K562 (cell line): Measurements from ENCODE around the gene WLS. TPM values are rescaled to one million over a fixed set of nuclear protein-coding genes. Genes with fewer than 3 reads are reported as not detected.

ENCODE experiments used
- ATAC-seq: fragments of 200-7000 bp; cut with Tn5 transposase; 3 replicates; pipeline ENCODE4 v1.9.1; 2020; ENCODE audit warnings: moderate library complexity
- BruUV-seq: library from RNA; stranded (reverse); fragments of 400-500 nt; replicated peaks from 2 replicates; lab custom pipeline; 2021; lab: Mats Ljungman, UMichigan
- CTCF ChIA-PET: fragments of 300-600 bp; formaldehyde crosslinking; extraction: SDS; loops from one replicate; lab custom pipeline; 2021; ENCODE audit warnings: low intra/inter-chr PET ratio; lab: Yijun Ruan, JAX
- POLR2A ChIA-PET: fragments of 300-600, 350-650 bp; sonication (Branson Sonifier 250); formaldehyde crosslinking; extraction: SDS; loops from one replicate; lab custom pipeline; 2021; ENCODE audit warnings: antibody characterized with exemption, inconsistent platforms; lab: Yijun Ruan, JAX
- DNase-seq, 4 experiments: peaks; one replicate each; pipeline versions ENCODE4 v3.0.0 to v3.0.0-alpha.2; 2011 to 2018; ENCODE audit warnings: low spot score in 3 of 4, mixed read lengths in 3 of 4; ENCODE audit errors: extremely low read depth in 1 of 4
- FAIRE-seq: peaks from 2 replicates; lab custom pipeline; 2011; peaks lifted over from hg19 to GRCh38; lab: Jason Lieb, UNC
- H2AFZ ChIP-seq: 2 replicates; pipeline ENCODE4 v1.6.0; 2011; ENCODE audit warnings: low read depth, low read length, control low read depth, inconsistent platforms
- H3K27ac ChIP-seq: fragments of 200-600 bp; 3 replicates; pipeline ENCODE4 v1.8.0; 2011; ENCODE audit warnings: low read depth, mild to moderate bottlenecking, control low read depth, inconsistent platforms, low read length, moderate library complexity, mixed read lengths; ENCODE audit errors: extremely low read depth
- H3K27me3 ChIP-seq, 2 experiments: fragments of 300-600 bp in 1 of 2; 2 replicates in 1 of 2; 3 replicates in 1 of 2; pipeline versions ENCODE4 v1.6.0 to v1.8.0; 2011; ENCODE audit warnings: inconsistent platforms in 2 of 2, low read length in 2 of 2, mild to moderate bottlenecking in 1 of 2, mixed read lengths in 1 of 2, moderate library complexity in 1 of 2; ENCODE audit not compliant: control insufficient read depth in 2 of 2, insufficient read depth in 2 of 2
- H3K36me3 ChIP-seq: fragments of 300-600 bp; 3 replicates; pipeline ENCODE4 v1.8.0; 2011; ENCODE audit warnings: mild to moderate bottlenecking, low read length, inconsistent platforms; ENCODE audit not compliant: control insufficient read depth, insufficient read depth
- H3K4me1 ChIP-seq, 2 experiments: fragments of 200-600 bp in 1 of 2; replicated peaks in 1 of 2; 2 replicates in 1 of 2; 3 replicates in 1 of 2; pipeline versions ENCODE4 v1.5.1 to v1.8.0; 2011; ENCODE audit warnings: inconsistent platforms in 2 of 2, low read length in 2 of 2, mild to moderate bottlenecking in 1 of 2, mixed read lengths in 1 of 2, moderate library complexity in 1 of 2; ENCODE audit not compliant: control insufficient read depth in 2 of 2, insufficient read depth in 2 of 2
- H3K4me2 ChIP-seq: 2 replicates; pipeline ENCODE4 v1.6.1; 2011; ENCODE audit warnings: low read length, control low read depth, inconsistent platforms, mixed read lengths; ENCODE audit not compliant: insufficient read depth
- H3K4me3 ChIP-seq: fragments of 200-600 bp; sonication (generic), shearing (Covaris generic); 2 replicates; pipeline ENCODE4 v1.5.1; 2016; ENCODE audit warnings: control low read depth, inconsistent platforms
- H3K79me2 ChIP-seq: fragments of 200-600 bp; 3 replicates; pipeline ENCODE4 v1.8.0; 2011; ENCODE audit warnings: low read length, inconsistent platforms; ENCODE audit not compliant: control insufficient read depth, insufficient read depth
- H3K9ac ChIP-seq, 2 experiments: 2 replicates each; pipeline versions ENCODE4 v1.6.0 to v1.6.1; 2011; ENCODE audit warnings: low read depth in 2 of 2, low read length in 2 of 2, control low read depth in 1 of 2, inconsistent platforms in 1 of 2, mild to moderate bottlenecking in 1 of 2, mixed read lengths in 1 of 2; ENCODE audit not compliant: insufficient read depth in 1 of 2
- H3K9me1 ChIP-seq: one replicate; pipeline ENCODE4 v1.6.0; 2011; ENCODE audit warnings: inconsistent platforms, mild to moderate bottlenecking, low read length, moderate library complexity; ENCODE audit not compliant: control insufficient read depth, insufficient read depth
- H3K9me3 ChIP-seq: replicated peaks from 2 replicates; pipeline ENCODE4 v1.5.1; 2011; ENCODE audit warnings: low read depth, low read length, inconsistent platforms; ENCODE audit not compliant: control insufficient read depth, insufficient read depth
- H4K20me1 ChIP-seq: replicated peaks from 2 replicates; pipeline ENCODE4 v1.6.1; 2011; ENCODE audit warnings: low read length, inconsistent platforms, mixed read lengths; ENCODE audit not compliant: control insufficient read depth, insufficient read depth
- CUX1 ChIP-seq: fragments of 200-800 bp; sonication (Bioruptor generic); IDR thresholded peaks from 2 replicates; pipeline ENCODE4 v1.6.1; 2016; ENCODE audit warnings: missing genetic modification characterization, missing compliant biosample characterization
- DDX20 ChIP-seq: fragments of 450-650 bp; IDR thresholded peaks from 2 replicates; pipeline ENCODE4 v1.6.1; 2016; ENCODE audit warnings: missing genetic modification characterization, low read depth, mild to moderate bottlenecking, missing compliant biosample characterization, moderate library complexity
- IRF9 ChIP-seq: fragments of 450-650 bp; IDR thresholded peaks from 2 replicates; pipeline ENCODE4 v1.6.1; 2016; ENCODE audit warnings: missing biosample characterization, missing genetic modification characterization
- NFRKB ChIP-seq: fragments of 450-650 bp; IDR thresholded peaks from 2 replicates; pipeline ENCODE4 v1.6.1; 2016; ENCODE audit warnings: low read depth
- PHTF2 ChIP-seq: fragments of 250-450 bp; sonication (Bioruptor Pico); IDR thresholded peaks from 2 replicates; pipeline ENCODE4 v1.5.0; 2021; ENCODE audit warnings: mild to moderate bottlenecking
- SMAD2 ChIP-seq: fragments of 150-350 bp; IDR thresholded peaks from 2 replicates; pipeline ENCODE4 v1.6.1; 2014; ENCODE audit warnings: low read depth, mild to moderate bottlenecking, low read length
- USF2 ChIP-seq: sonication (generic); formaldehyde crosslinking; IDR thresholded peaks from 2 replicates; pipeline ENCODE4 v1.5.0; 2020; ENCODE audit warnings: missing genetic modification reagents
- ZBTB33 ChIP-seq: sonication (generic); formaldehyde crosslinking; IDR thresholded peaks from 2 replicates; pipeline ENCODE4 v1.8.1; 2023; ENCODE audit warnings: mild to moderate bottlenecking, missing genetic modification reagents
- ZBTB43 ChIP-seq: sonication (generic); formaldehyde crosslinking; IDR thresholded peaks from 2 replicates; pipeline ENCODE4 v1.8.0; 2023; ENCODE audit warnings: mild to moderate bottlenecking, missing genetic modification reagents
- ZNF175 ChIP-seq: fragments of 200-800 bp; sonication (Bioruptor generic); IDR thresholded peaks from 2 replicates; pipeline ENCODE4 v1.6.1; 2016; ENCODE audit warnings: low read depth, mild to moderate bottlenecking, missing genetic modification characterization, missing compliant biosample characterization
- ZNF696 ChIP-seq: fragments of 250-450 bp; sonication (Bioruptor Pico); conservative IDR thresholded peaks from 2 replicates; pipeline ENCODE4 v1.4.0; 2020; ENCODE audit warnings: mild to moderate bottlenecking, moderate library complexity
- WGBS: fragments of 100-300 bp; shearing (Covaris generic); methylation state at CpG from one replicate; pipeline ENCODE4 v1.1.6; 2016; ENCODE audit warnings: low coverage, mixed read lengths; ENCODE audit not compliant: insufficient coverage; ENCODE audit errors: missing lambda C conversion rate; 5-methylcytosine and 5-hydroxymethylcytosine counted together
- in situ Hi-C: fragments of 300-500 bp; cut with MboI; formaldehyde crosslinking; loops from 4 replicates; pipeline ENCODE4 v1.15.0; 2018; ENCODE audit warnings: inconsistent platforms, mixed read lengths
- intact Hi-C: fragments of 100-400 bp; cut with micrococcal nuclease; formaldehyde crosslinking; loops from 2 replicates; pipeline ENCODE4 v1.14.2; 2022
- polyA plus RNA-seq, 8 experiments: library from polyadenylated mRNA; depleted of rRNA in 4 of 8; stranded (reverse) in 5 of 8; unstranded in 3 of 8; fragments of >200 nt; fragmentation: Nextera tagmentation in 2 of 8; fragmentation: Illumina TruSeq in 1 of 8; extraction: Ambion mirVana in 2 of 8; extraction: Trizol in 1 of 8; gene quantifications; 2 replicates each; pipeline versions ENCODE4 v1.2.1 to v1.2.3, GENCODE V29; 2011 to 2014; ENCODE audit warnings: inconsistent platforms in 1 of 8, missing spikeins in 1 of 8
- total RNA-seq, 7 experiments: library from RNA; depleted of rRNA in 6 of 7; stranded (reverse); fragments of >200 nt in 6 of 7; fragmentation: Illumina TruSeq in 2 of 7; extraction: Trizol in 2 of 7; gene quantifications; 2 replicates each; pipeline versions ENCODE4 v1.2.1 to v1.2.3, GENCODE V29; 2011 to 2021; ENCODE audit warnings: low replicate concordance in 1 of 7

Gene WLS
- total and polyA plus RNA-seq, 9 of the 15 experiments (the other 6 are each of a cell fraction or from before 2014, with no cell fraction given) = 0.47 TPM; not detected in 8

- H3K27ac ChIP-seq = no peak overlapping the region
- intact Hi-C loops (no loop called here), in situ Hi-C loops (no loop called here)
- FAIRE-seq (no peak), ATAC-seq (no peak), DNase-seq (no peak)
- no peak overlapping the region for H3K4me3 ChIP-seq
- ChIA-PET POLR2A (no interaction called here), CTCF (no interaction called here)
- H3K9me1 ChIP-seq = no peaks in the 10 kb centered on the region
- no TSS peak for BruUV-seq
- no peaks in the 10 kb centered on the region for H3K9me3 ChIP-seq
- no peak overlapping the region for H2AFZ ChIP-seq
- WGBS = under 1% methylated on average over 7 of the region's 7 CpGs
- H3K36me3 ChIP-seq = no peaks in the 10 kb centered on the region
- H3K4me1 ChIP-seq = no peaks in the 10 kb centered on the region
- no peak overlapping the region for H3K9ac ChIP-seq
- H3K4me2 ChIP-seq = no peak overlapping the region
- H4K20me1 ChIP-seq = no peaks in the 10 kb centered on the region
- no peaks in the 10 kb centered on the region for H3K27me3 ChIP-seq
- H3K79me2 ChIP-seq = no peaks in the 10 kb centered on the region
- TF ChIP-seq CUX1 (CRISPR knock-in tag) (no peak), IRF9 (tag) (no peak), ZNF696 (CRISPR knock-in tag) (no peak), ZNF175 (CRISPR knock-in tag) (no peak), ZBTB43 (no peak), SMAD2 (no peak), NFRKB (no peak), PHTF2 (CRISPR knock-in tag) (no peak), USF2 (CRISPR knock-in tag) (no peak), DDX20 (no peak), ZBTB33 (CRISPR knock-in tag) (no peak)
These were observed 30.6 kb downstream of the WLS start for GRCh38 chr1:68201546-68202238.
